HG03097 (cell line): ENCODE measurements around the gene PRR23E.

Experiments
- ATAC-seq: cut with Tn5 transposase; IDR thresholded peaks from one replicate; pipeline ENCODE4 v1.9.1; 2021; ENCODE audit not compliant: unreplicated experiment, low FRiP score

The PRR23E gene

GRCh38 chr3:127207727-127208482 is 15.0 kb downstream of the PRR23E start:
- ATAC-seq, result no peak

- ATAC-seq, result no peak
Observed at GRCh38 chr3:127208483-127209100, 15.7 kb downstream of the PRR23E start.

- ATAC-seq, result no peak
Observed at GRCh38 chr3:127209155-127209839, 16.4 kb downstream of the PRR23E start.

- no peak for ATAC-seq
Observed at GRCh38 chr3:127209840-127210653, 17.1 kb downstream of the PRR23E start.

GRCh38 chr3:127210654-127210943 is 17.7 kb downstream of the PRR23E start:
- no peak for ATAC-seq

GRCh38 chr3:127211118-127212060 is 18.5 kb downstream of the PRR23E start:
- no peak for ATAC-seq

- ATAC-seq, result no peak
Observed at GRCh38 chr3:127212231-127212630, 19.3 kb downstream of the PRR23E start.

GRCh38 chr3:127212711-127213110 is 19.8 kb downstream of the PRR23E start:
- ATAC-seq, result no peak

- ATAC-seq, result no peak
Observed at GRCh38 chr3:127213381-127213918, 20.5 kb downstream of the PRR23E start.

GRCh38 chr3:127214975-127215374 is 22.0 kb downstream of the PRR23E start:
- ATAC-seq, result no peak

GRCh38 chr3:127215714-127216414 is 22.9 kb downstream of the PRR23E start:
- no peak for ATAC-seq

GRCh38 chr3:127216415-127217261 is 23.7 kb downstream of the PRR23E start:
- no peak for ATAC-seq

- ATAC-seq, result no peak
Observed at GRCh38 chr3:127217596-127218453, 24.9 kb downstream of the PRR23E start.

- ATAC-seq, result no peak
Observed at GRCh38 chr3:127218454-127218922, 25.6 kb downstream of the PRR23E start.

GRCh38 chr3:127220497-127220896 is 27.6 kb downstream of the PRR23E start:
- no peak for ATAC-seq

- ATAC-seq, result no peak
Observed at GRCh38 chr3:127221037-127221436, 28.1 kb downstream of the PRR23E start.

GRCh38 chr3:127221446-127222035 is 28.6 kb downstream of the PRR23E start:
- no peak for ATAC-seq
